Middle frontal gyrus (tissue), 1 donor: ENCODE results near the gene TCTN2.

Experiments used
- DNase-seq: peaks from one replicate; pipeline ENCODE4 v3.0.0-alpha.2; 2015; ENCODE audit warnings: low spot score; ENCODE audit errors: extremely low spot score

Gene TCTN2

DNA sequence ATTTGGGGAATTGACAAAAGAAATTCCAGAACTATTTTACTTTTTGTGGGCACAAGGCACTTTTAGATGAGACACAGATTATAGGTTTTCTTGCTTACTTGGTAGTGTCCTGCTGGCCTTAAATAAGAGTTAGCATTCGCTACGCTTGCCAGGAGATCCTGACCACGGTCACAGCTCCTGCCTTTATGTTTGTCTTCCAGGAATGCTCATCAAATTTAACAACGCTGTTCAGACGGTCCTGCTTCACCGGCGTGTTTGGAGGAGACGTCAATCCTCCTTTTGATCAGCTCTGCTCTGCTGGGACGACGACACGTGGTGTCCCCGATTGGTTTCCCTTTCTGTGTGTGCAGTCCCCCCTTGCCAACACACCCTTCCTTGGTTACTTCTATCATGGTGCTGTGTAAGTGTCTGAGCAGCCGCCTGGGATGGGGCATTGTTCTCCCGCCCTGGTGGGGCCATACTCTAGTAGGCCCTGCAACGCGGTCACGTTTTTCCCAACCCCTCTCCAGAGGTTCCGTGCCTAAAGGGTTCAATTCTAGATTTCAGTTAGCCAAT is 15.8 kb downstream of the TCTN2 start:
- no peak for DNase-seq

DNA sequence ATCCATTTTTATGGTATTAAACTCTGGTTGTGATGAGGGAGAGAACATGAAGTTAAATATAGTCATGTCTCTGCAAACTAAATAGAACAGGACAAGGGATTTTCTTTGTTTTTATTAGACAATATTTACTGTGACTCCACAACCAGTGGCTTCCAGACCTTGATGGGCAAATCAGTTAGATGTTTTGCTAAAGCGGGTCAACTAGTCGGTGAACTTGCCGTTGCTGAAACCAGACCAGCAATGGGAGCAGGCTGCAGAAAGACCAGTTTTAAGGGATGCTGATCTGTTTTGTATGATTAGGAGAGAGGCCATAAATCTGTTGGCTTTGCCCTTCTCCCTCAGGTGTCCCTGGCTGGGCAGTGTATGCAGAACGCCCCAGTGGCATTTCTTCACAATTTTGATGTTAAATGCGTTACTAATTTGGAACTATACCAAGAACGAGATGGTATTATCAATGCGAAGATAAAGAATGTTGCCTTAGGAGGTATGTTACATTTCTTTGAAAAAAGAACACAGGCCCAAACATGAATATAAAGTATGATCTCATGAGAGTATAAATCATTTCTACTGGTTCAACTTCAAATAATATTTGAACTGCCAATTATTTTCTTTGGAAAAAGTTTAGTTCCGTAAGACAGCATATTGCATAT is 19.4 kb downstream of the TCTN2 start:
- no peak for DNase-seq

DNA sequence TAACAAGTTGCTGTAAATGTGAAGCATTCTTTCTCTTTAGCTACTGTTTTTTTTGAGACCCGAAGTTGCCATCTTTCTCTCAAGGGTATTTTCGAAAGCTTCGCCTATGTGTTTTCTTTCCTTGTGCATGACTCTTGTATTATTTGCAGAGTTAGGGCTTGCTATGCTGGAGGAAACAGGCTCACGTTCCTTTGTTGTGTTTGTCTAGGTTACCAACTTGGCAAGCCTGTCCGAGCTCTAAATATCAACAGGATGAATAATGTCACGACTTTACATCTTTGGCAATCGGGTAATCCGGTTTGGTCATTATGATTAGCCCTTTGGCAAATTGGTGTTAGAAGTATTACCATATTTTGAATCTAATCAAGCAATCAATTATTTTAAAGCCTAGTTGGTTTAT is 25.3 kb downstream of the TCTN2 start:
- DNase-seq, result no peak

DNA sequence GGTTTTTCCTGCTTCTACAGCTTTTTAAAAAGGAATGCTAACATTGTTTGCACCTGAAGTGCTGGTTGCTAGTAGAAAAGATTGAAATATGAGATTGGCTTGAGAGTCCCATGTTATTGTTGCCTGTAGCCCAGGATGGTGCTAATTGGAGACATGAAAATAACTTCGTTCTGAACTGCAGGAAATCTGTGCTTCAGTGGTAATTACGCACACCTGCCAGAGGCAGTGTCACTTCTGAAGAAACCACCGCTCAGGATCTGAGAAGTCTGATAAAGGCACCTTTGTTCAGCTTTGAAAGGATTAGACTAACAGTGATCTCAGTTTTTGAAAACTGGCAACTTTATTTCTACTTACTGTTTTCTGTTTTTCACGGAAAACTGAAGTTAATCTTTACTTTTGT is 25.7 kb downstream of the TCTN2 start:
- no peak for DNase-seq

DNA sequence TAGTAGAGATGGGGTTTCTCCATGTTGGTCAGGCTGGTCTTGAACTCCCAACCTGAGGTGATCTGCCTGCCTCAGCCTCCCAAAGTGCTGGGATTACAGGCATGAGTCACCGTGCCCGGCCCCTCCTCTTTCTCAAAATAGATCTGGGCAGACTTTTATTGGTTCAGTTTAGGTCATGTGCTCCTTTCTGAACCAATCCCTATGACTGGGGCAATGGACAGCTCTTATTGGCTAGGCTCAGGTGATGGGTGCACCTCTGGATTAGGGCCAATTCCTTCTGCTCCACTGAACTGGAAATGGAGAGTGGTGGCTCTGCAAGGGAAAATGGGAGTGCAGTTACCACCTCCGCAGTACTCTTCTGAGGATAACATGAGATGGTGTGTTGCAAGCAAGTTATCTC is 35.0 kb downstream of the TCTN2 start:
- no peak for DNase-seq

DNA sequence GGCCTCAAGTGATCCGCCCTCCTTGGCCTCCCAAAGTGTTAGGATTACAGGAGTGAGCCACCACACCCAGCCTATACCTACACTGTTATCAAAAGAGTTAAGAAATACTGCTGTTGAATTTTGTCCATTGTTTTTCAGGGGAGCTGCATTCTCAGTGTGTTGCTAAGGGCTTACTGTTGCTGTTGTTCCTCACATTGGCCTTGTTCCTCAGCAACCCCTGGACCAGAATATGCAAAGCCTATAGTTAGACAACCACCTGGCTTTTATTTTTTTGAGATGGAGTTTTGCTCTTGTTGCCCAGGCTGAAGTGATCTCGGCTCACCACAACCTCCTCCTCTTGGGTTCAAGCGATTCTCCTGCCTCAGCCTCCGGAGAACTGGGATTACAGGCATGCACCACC is 36.6 kb downstream of the TCTN2 start:
- DNase-seq, result no peak

DNA sequence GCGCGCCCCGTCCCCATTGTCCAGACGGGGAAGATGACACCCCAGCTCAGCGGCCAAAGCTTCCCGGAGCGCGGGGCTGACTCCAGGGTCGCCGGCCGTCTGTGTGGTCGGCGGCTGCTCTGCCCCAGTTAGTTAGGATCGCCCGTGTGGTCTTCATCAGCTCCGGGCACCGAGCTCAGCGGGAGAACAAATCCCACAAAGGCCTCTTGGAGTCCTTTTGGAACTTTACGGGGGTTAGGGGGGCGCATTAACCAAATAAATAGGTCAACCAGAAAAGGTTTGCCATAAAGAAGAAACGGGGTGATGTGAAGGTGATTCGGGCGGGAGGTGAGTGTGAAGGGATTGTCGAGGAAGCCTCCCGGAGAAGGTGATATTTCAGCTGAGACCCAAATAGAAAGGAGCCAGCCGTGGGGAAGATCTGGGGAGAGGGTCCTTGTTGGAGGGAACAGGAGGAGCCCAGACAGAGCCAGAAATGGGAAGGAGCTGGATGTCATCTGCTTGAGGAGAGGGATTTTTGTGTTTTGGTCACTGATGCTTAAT is 41.9 kb downstream of the TCTN2 start:
- no peak for DNase-seq

DNA sequence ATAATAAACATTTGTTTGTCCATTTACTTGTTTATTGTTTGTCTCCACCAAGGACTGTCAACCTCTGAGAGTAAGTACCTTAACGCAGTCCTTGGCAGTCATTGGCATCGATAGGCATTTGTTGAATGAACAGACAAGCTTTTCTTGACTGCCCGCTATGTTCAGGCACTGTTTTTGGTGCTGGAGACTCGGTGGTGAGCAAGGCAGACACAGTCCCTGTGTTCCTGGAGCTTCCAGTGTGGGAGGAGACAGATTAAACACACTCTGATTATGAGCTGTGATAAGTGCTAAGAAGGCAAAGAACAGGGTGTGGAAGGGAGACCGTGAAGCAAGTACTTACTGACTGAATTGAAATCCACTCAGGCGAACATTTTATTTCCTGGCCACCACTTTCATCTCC is 42.5 kb downstream of the TCTN2 start:
- DNase-seq, result no peak

DNA sequence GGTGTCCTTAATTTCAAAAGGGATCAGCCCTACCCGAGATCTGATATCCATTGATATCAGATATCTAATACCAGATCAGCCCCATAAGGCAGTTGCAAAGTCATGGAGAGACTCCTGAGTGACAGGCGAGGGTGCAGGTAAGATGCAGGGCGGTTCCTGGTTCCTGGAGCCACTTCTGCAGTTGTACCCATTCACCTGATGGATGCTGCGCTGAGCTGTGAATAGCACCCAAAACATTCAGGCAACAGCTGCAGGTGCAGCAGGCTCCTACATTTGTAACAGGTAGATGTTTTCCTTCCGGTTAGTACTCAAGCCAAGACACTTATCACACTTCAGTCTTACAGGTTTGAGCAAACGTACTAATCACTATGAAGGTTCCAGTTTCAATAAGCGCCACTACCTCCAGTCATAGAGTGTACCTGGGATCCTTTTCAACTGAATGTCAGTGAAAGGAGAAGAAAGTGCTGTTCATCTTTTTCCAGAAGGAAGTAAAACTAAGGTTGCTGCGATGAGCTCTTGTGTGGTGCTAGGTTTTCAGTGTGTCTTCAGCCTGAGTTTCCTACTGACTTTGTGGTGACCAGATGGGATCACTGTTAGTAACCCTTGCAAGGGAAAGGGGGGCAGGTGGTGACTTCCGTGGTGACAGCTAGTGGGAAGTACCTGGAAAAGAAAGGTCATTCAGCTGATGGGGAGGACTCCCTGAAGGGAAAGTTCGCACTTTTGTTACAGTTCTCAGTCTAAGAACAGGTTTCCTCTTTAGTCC is 43.1 kb downstream of the TCTN2 start:
- DNase-seq, result no peak

DNA sequence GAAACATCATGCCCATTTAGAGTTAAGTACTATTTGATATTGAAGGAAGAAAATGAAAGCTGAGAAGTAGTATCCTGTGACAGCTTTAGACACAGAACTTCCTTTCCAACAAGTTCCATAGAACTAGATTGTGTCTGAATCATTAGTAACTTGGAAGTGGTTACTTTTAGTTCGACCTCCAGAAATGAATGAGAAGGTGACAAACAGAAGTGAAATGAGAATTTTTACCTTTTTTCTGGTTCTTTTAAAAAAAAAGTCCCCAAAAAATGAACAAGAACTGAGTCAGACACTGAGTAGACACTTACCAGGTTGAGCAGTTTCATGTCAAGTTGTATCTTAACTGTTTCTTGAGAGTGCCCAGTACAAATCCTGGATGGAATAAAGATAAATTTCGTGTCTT is 44.3 kb downstream of the TCTN2 start:
- DNase-seq, result no peak

DNA sequence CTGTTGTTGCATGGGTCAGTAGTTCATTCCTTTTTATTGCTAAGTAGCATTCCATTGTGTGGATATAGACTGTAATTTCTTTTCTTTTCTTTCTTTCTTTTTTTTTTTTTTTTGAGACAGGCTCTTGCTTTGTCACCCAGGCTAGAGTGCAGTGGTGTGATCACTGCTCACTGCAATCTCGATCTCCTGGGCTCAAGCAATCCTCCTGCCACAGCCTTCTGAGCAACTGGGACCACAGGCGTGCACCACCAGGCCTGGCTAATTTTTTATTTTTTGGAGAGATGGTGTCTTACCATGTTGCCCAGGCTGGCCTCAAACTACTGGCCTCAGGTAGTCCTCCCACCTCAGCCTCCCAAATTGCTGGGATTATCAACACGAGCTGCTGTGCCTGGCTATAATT is 46.4 kb downstream of the TCTN2 start:
- no peak for DNase-seq

DNA sequence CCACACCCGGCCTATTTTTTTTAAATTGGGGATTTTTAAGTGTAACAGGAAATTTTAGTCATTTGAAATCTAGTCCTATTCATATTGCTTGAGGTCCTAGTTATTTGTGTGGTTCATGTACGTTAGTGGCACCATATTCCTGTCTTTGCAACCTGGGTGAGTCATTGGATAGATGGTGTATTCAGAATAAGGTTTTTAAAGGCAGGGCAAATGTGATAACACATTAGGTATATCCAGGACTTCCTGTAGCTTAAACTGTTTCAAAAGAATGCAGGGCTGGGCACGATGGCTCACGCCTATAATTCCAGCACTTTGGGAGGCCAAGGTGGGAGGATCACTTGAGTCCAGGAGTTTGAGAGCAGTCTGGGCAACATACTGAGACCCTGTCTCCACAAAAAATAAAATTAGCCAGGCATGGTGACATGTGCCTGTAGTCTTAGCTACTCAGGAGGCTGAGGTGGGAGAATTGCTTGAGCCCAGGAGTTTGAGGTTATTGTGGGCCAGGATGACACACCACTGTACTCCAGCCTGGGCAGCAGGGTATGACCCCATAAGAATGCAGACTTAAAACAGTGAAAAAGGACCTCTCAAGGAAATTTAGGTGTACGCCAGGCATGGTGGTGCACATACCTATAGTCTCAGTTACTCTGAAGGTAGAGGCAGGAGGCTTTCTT is 49.4 kb downstream of the TCTN2 start:
- no peak for DNase-seq

DNA sequence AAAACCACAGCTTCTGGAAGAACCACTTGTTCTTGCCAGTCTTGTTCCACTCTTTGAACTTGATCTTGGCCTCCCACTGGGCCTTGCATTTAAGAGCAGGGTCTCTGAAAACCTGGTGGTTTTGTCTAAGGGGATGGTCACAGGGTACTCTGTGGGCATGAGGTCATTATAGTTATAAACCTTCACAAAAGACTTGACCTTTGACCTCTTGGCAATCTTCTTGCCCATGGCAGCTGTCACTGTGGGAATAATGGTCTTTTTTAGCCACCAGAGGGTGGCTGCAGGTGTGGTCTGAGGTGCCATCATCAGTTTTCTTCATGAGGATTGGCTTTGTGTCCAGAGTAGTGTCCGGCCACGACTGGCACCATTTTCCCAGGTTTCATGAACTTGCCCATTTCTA is 50.3 kb downstream of the TCTN2 start:
- no peak for DNase-seq

DNA sequence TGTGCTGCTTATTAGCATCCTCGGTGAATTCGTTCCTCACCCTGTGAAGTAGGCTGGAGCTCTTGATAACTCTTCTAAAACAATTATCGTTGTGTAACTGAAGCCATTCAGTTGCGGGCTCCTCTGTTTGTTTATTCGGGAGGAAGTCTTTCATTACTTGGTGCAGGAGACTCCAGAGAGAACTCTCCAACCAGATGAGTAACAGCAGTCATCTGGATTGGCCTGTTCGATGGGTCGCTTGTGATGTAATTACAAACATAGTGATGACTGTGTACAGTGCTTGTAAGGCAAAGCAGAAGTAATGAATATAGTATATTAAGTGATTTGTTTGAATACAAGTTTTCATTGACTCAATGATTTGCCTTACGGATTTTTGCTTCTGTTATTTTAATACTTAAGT is 52.1 kb downstream of the TCTN2 start:
- no peak for DNase-seq

DNA sequence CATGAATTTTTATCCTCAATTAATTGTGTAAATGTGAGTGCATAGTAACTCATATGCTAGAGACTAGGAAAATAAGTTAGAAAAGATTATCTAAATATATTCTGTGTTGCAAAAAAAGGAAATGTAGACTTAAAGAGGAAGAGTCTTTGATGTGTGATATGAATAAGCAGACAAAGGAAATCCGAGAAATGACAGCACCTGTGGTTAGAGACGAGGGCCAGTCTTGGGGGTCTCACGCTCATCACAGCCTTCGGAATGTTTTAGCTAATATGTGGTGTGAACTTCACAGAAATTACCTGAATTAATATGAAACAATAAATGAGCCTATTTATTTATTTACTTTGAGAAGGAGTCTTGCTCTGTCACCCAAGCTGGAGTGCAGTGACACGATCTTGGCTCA is 52.9 kb downstream of the TCTN2 start:
- no peak for DNase-seq

DNA sequence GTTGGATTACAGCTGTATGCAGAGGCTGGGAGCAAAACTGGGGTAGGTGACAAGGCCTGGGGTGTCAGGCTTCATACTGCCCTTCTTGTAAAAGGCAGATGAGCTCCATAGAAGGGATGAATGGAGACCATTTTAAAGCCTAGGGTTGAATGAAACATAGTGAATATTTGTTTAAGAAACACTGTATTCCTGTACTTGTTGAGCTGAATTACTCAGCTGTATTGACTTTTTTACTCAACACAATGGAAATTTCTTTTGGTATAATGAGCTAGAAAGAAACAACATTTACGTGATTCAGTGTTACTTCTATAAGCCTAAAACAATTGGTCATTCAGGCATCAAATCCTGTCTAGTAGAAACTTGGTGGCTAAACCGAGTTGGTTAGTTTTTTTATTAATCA is 55.3 kb downstream of the TCTN2 start:
- DNase-seq, result no peak

DNA sequence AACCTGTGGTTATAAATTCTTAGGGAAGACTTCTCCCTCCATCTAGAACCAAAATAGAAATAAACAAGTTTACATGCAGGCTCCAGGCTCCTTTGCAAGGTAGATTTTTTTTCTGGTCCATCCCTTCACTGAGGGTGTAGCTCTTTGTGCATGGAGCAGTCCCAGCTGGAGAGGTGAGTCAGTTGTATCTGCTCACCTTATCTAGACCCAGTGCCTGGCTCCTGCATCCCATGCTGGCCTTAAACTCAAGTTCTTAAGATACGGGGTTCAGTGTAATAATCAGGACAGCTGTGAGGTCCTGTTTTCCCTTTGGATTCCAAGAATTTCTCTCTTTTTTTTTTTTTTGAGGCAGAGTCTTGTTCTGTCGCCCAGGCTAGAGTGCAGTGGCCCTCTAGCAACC is 56.0 kb downstream of the TCTN2 start:
- DNase-seq, result no peak

DNA sequence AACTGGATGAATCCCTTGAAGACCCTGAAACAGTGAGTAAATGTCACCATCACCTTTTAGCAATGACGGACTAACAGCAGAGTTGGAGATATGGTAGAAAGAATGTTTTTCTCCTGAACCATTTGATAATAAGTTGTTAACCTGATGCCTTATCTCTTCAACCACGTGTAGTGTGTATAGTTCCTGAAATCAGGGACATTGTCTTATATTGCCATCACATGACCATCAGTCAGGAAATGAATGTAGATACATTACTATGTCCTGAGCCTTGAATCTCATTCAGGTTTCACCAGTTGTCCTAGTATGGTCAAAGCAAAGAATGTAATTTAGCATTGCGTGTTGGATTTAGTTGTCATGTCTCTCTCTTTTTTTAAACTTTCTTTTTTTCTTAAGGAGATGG is 57.0 kb downstream of the TCTN2 start:
- DNase-seq, result no peak

DNA sequence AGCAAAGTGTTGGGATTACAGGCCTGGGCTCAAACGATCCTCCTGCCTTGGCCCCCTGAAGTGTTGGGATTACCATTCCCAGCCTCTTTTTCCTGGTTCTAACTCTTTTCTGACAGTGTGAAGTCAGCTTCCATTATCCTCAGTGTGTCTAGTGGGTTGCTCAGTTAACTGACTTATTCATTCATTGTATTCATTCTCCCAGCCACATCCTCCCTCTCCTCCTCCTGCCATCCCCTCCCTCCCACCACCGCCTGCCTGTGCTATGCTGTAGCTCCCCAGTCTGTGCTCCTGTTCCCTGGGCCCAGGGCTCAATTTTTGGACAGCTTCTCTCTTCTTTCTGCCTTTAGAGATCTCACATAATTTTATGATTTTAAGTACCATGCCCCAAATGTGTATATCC is 60.7 kb downstream of the TCTN2 start:
- no peak for DNase-seq

DNA sequence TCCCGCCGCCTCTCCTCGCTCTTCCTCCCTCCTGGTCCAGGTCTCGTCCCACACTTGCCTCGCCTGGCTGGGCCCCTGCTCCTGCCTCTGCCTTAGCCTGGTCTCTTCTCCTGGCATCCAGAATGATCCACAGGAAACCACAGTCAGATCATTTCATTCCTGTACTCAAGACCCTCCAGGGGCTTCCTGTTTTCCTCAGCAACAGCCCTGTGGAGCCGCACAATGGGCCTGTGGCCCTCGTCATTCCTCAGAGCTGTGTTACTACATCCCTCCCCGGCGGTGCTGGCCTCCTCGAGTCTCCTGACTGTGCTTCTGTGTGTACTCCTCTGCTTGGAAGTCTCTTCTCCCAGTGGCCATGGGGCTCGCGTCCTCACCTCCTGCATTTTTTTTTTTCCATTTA is 61.3 kb downstream of the TCTN2 start:
- no peak for DNase-seq

DNA sequence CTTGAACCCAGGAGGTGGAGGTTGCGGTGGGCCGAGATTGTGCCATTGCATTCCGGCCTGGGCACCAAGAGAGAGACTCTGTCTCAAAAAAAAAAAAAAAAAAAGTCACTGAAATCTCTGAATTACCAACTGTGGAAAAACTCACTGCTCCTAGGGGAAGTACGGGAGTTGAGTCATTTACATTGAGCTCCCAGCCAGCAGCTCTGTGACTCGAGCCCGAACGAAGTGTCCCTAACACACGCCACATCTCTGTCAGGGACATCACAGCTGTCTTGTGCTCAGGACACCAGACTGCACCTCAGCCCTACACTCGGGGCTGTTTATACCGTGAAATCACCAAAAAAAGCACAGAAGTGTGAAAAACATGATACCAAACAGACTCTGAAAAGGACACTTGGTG is 62.3 kb downstream of the TCTN2 start:
- DNase-seq, result no peak

DNA sequence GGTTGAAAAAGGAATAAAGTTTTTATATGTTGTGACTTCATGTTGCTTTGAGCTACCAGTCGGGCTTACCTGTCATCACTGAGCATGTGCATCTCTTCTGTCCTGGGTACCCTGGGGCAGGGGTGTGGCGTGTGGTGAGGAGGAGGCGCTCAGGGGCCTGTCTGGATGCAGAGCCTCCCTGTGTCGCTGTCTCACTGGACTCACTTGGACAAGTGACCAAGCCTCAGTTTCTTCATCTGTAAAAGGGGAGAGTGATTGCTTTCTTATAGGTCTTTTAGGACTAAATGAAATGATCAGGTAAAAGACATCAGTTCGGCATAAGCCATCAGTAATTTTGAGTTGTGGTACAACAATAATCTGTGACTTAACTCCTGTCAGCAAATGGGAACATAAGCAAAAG is 63.4 kb downstream of the TCTN2 start:
- DNase-seq, result no peak
